Skeletal muscle satellite cell (primary cell): ENCODE results near the gene LRATD1.

Source experiments
- H3K27me3 ChIP-seq: 2 replicates; pipeline ENCODE4 v1.7.0; 2013; ENCODE audit warnings: low read length; ENCODE audit not compliant: control insufficient read depth, insufficient read depth
- H3K36me3 ChIP-seq: 2 replicates; pipeline ENCODE4 v1.7.0; 2013; ENCODE audit warnings: mild to moderate bottlenecking, control low read depth, low read length; ENCODE audit not compliant: insufficient read depth
- H3K4me1 ChIP-seq: 2 replicates; pipeline ENCODE4 v1.7.0; 2013; ENCODE audit warnings: low read length; ENCODE audit not compliant: control insufficient read depth, insufficient read depth
- H3K4me2 ChIP-seq: 2 replicates; pipeline ENCODE4 v1.7.0; 2013; ENCODE audit warnings: mild to moderate bottlenecking, low read length
- H3K4me3 ChIP-seq: 2 replicates; pipeline ENCODE4 v1.7.0; 2013; ENCODE audit warnings: low read length
- H3K9ac ChIP-seq: 2 replicates; pipeline ENCODE4 v1.7.0; 2013; ENCODE audit warnings: mild to moderate bottlenecking, low read depth, low read length, moderate library complexity
- H3K9me3 ChIP-seq: replicated peaks from 2 replicates; pipeline ENCODE4 v1.7.0; 2013; ENCODE audit warnings: mild to moderate bottlenecking, control low read depth, low read length

Gene LRATD1

GRCh38 chr2:14633461-14634181 is 1.1 kb downstream of the LRATD1 start:
- H3K4me2 ChIP-seq, result peak overlapping the region; percentile 89
- peak overlapping the region; percentile 67 for H3K9ac ChIP-seq
- no peaks in the 10 kb centered on the region for H3K9me3 ChIP-seq
- peak overlapping the region; percentile 72 for H3K4me3 ChIP-seq
- peaks cover 21% of the 10 kb centered on the region for H3K4me1 ChIP-seq
- H3K36me3 ChIP-seq, result no peaks in the 10 kb centered on the region
- peaks cover 14% of the 10 kb centered on the region for H3K27me3 ChIP-seq

DNA sequence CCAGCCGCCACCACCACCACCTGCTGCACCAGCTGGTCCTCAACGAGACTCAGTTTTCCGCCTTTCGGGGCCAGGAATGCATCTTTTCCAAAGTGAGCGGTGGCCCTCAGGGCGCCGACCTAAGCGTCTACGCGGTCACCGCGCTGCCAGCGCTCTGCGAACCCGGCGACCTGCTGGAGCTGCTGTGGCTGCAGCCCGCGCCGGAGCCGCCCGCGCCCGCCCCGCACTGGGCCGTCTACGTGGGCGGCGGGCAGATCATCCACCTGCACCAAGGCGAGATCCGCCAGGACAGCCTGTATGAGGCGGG is 1.6 kb downstream of the LRATD1 start:
- Histone ChIP-seq H3K4me3 (peak overlapping the region; percentile 72), H3K4me2 (peak overlapping the region; percentile 89), H3K36me3 (no peaks in the 10 kb centered on the region), H3K27me3 (peaks cover 14% of the 10 kb centered on the region), H3K9me3 (no peaks in the 10 kb centered on the region), H3K4me1 (peaks cover 21% of the 10 kb centered on the region), H3K9ac (peak overlapping the region; percentile 67)

GRCh38 chr2:14634489-14635390 is 2.2 kb downstream of the LRATD1 start:
- Histone ChIP-seq H3K4me2 (peak overlapping the region; percentile 89), H3K4me1 (peaks cover 21% of the 10 kb centered on the region), H3K4me3 (peak overlapping the region; percentile 72), H3K9ac (peak overlapping the region; percentile 78), H3K27me3 (peaks cover 14% of the 10 kb centered on the region), H3K36me3 (no peaks in the 10 kb centered on the region), H3K9me3 (no peaks in the 10 kb centered on the region)

DNA sequence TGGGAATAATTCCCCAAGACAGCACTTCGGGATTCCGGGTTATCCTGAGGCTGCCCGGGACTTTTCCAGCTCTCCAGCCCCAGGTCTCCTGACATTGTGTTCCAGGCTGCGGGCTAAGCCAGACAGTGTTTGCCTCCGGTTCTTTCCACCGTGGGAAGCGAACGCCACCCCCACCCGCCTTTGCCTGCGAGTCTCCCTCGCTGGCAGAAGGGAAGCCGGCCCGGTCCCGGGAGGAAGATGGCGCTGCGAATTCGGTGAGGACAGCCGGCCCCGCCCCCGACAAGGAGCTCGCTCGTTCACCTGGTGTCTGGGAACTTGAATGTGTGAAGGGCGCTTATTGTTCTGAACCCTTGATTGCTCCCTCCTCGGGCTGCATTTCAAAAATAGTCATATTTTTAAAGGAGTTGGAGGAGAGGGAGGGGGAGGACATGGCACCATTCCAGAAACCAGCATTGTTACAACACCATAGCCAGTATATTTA is 2.9 kb downstream of the LRATD1 start:
- Histone ChIP-seq H3K36me3 (no peaks in the 10 kb centered on the region), H3K4me2 (peak overlapping the region; percentile 89), H3K27me3 (peaks cover 14% of the 10 kb centered on the region), H3K4me3 (peak overlapping the region; percentile 72), H3K9ac (peak overlapping the region; percentile 78), H3K9me3 (no peaks in the 10 kb centered on the region), H3K4me1 (peaks cover 21% of the 10 kb centered on the region)

GRCh38 chr2:14638488-14638887 is 6.0 kb downstream of the LRATD1 start:
- H3K36me3 ChIP-seq, result no peaks in the 10 kb centered on the region
- peaks cover 13% of the 10 kb centered on the region for H3K4me1 ChIP-seq
- H3K4me2 ChIP-seq, result no peak overlapping the region
- no peak overlapping the region for H3K4me3 ChIP-seq
- peaks cover 4% of the 10 kb centered on the region for H3K27me3 ChIP-seq
- no peaks in the 10 kb centered on the region for H3K9me3 ChIP-seq
- no peak overlapping the region for H3K9ac ChIP-seq

DNA sequence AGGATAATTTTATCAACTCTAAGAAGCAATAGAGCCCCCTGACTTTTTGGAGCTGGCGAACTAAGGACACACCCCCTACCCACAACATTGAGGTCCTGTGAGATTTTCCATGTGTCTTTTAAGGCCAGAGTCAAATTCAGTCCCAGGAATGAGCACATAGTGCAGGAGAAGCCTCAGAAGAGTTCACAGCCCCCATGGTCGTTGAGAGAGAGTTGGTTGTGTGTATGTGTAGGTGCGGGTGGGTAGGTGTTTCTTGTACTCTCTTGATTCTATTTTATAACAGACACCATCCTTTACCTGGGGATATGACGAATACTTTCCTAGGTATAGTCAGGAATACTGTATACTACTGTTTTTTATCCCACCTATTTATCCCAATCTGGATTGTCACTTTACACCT is 8.6 kb downstream of the LRATD1 start:
- Histone ChIP-seq H3K36me3 (no peaks in the 10 kb centered on the region), H3K9me3 (no peaks in the 10 kb centered on the region), H3K27me3 (no peaks in the 10 kb centered on the region)

GRCh38 chr2:14642499-14642898 is 10.0 kb downstream of the LRATD1 start:
- Histone ChIP-seq H3K9me3 (no peaks in the 10 kb centered on the region), H3K9ac (no peak overlapping the region), H3K4me2 (no peak overlapping the region), H3K4me1 (no peaks in the 10 kb centered on the region), H3K36me3 (no peaks in the 10 kb centered on the region), H3K4me3 (no peak overlapping the region), H3K27me3 (no peaks in the 10 kb centered on the region)

More for the DNA sequence above, 8.6 kb downstream of the LRATD1 start:
- Histone ChIP-seq H3K4me3 (no peak overlapping the region), H3K4me2 (no peak overlapping the region), H3K4me1 (no peaks in the 10 kb centered on the region), H3K9ac (no peak overlapping the region)

- Histone ChIP-seq H3K4me1 (no peaks in the 10 kb centered on the region), H3K9me3 (no peaks in the 10 kb centered on the region), H3K9ac (no peak overlapping the region), H3K36me3 (no peaks in the 10 kb centered on the region), H3K4me3 (no peak overlapping the region), H3K4me2 (no peak overlapping the region), H3K27me3 (no peaks in the 10 kb centered on the region)
These were observed 15.2 kb downstream of the LRATD1 start for GRCh38 chr2:14647714-14648113.

DNA sequence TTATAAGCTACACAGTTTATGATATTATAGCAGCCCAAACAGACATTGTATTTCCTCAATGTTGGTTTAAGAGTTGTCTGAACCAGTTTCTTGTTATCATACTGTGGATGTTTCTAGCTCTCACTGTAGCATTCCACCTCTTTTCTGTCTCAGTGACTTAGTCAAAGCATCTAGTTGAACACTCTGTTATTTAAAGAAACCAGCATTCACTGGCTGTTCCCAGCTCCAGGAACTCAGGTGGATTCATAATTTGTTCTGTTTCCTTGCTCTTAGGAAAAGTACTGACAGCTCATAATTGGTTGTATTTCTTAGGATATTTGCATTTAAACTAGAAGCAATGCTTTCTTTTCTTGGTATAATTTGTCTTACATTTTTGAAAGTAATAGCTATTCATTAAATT is 17.5 kb downstream of the LRATD1 start:
- Histone ChIP-seq H3K4me1 (no peaks in the 10 kb centered on the region), H3K27me3 (no peaks in the 10 kb centered on the region), H3K36me3 (no peaks in the 10 kb centered on the region), H3K9ac (no peak overlapping the region), H3K9me3 (no peaks in the 10 kb centered on the region), H3K4me2 (no peak overlapping the region), H3K4me3 (no peak overlapping the region)

- H3K9me3 ChIP-seq, result no peaks in the 10 kb centered on the region
- H3K4me2 ChIP-seq, result no peak overlapping the region
- no peaks in the 10 kb centered on the region for H3K27me3 ChIP-seq
These were observed 22.3 kb downstream of the LRATD1 start for GRCh38 chr2:14654835-14655282.

DNA sequence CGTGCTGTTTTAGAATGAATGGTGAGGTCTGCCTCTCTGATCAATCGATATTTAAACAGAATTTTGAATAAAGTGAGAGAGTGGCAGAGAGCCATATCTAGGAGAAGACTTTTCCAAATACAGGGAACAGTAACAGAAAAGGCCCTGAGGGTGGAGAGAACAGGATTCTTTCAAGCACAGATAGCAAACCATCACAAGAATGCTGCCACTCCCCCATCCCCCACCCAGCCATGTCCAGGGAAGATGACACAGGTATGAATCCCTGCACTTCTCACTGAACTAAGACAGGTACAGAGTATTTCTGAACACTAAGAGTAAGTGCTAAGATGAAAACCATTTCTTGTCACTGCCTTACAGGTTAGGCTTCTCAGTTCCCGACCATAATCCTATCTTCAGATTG is 23.6 kb downstream of the LRATD1 start:
- Histone ChIP-seq H3K4me1 (no peaks in the 10 kb centered on the region), H3K27me3 (no peaks in the 10 kb centered on the region), H3K36me3 (no peaks in the 10 kb centered on the region), H3K9ac (no peak overlapping the region), H3K4me2 (no peak overlapping the region), H3K9me3 (no peaks in the 10 kb centered on the region), H3K4me3 (no peak overlapping the region)

More at GRCh38 chr2:14654835-14655282, 22.3 kb downstream of the LRATD1 start:
- Histone ChIP-seq H3K9ac (no peak overlapping the region), H3K4me1 (no peaks in the 10 kb centered on the region), H3K4me3 (no peak overlapping the region), H3K36me3 (no peaks in the 10 kb centered on the region)
